Measurements from ENCODE around the gene CCDC3.

CCDC3 gene

GRCh38 chr10:12927896-12928295, 73.6 kb downstream of the CCDC3 start:
- DNase-seq, result no peak
- Histone ChIP-seq H3K23ac (ENCODE audit: low read length) (no peak overlapping the region), H4K5ac (ENCODE audit: low read length) (no peak overlapping the region), H3K27me3 (ENCODE audit: insufficient read depth, low read length, poor library complexity) (no peaks in the 10 kb centered on the region), H3K4me2 (ENCODE audit: low read length) (no peak overlapping the region), H2BK15ac (replicated peaks; ENCODE audit: low read depth) (no peak overlapping the region), H3K4ac (ENCODE audit: low read depth, low read length) (no peak overlapping the region), H3K79me1 (ENCODE audit: low read length) (no peaks in the 10 kb centered on the region), H2BK5ac (ENCODE audit: low read length) (no peak overlapping the region), H3K56ac (ENCODE audit: low read length) (no peak overlapping the region), H3K18ac (ENCODE audit: low read length) (no peak overlapping the region), H3K36me3 (ENCODE audit: control insufficient read depth, insufficient read depth, low read length) (no peaks in the 10 kb centered on the region), H3K27ac (ENCODE audit: low read depth, low read length) (no peak overlapping the region), H3K4me3 (ENCODE audit: low read length) (no peak overlapping the region), H2AK5ac (ENCODE audit: low read length) (no peak overlapping the region), H3K79me2 (ENCODE audit: control insufficient read depth, insufficient read depth, low read length) (no peaks in the 10 kb centered on the region), H3K9ac (ENCODE audit: low read length) (no peak overlapping the region), H2BK120ac (ENCODE audit: low read depth, low read length) (no peak overlapping the region), H3K4me1 (ENCODE audit: control insufficient read depth, low read depth, low read length) (no peaks in the 10 kb centered on the region), H4K8ac (ENCODE audit: low read depth, low read length) (no peak overlapping the region)
- WGBS (ENCODE audit: extremely low coverage, insufficient coverage, low lambda C conversion rate), result no CpG with 5 or more reads among the region's 1 CpG

GRCh38 chr10:12925845-12926244, 75.7 kb downstream of the CCDC3 start:
- Histone ChIP-seq H3K79me1 (ENCODE audit: low read length) (no peaks in the 10 kb centered on the region), H3K23ac (ENCODE audit: low read length) (no peak overlapping the region), H2AK5ac (ENCODE audit: low read length) (no peak overlapping the region), H3K4me3 (ENCODE audit: low read length) (no peak overlapping the region), H3K18ac (ENCODE audit: low read length) (no peak overlapping the region), H3K79me2 (ENCODE audit: control insufficient read depth, insufficient read depth, low read length) (no peaks in the 10 kb centered on the region), H4K5ac (ENCODE audit: low read length) (no peak overlapping the region), H3K4ac (ENCODE audit: low read depth, low read length) (no peak overlapping the region), H2BK15ac (replicated peaks; ENCODE audit: low read depth) (no peak overlapping the region), H2BK120ac (ENCODE audit: low read depth, low read length) (no peak overlapping the region), H3K27ac (ENCODE audit: low read depth, low read length) (no peak overlapping the region), H2BK5ac (ENCODE audit: low read length) (no peak overlapping the region), H4K8ac (ENCODE audit: low read depth, low read length) (no peak overlapping the region), H3K4me2 (ENCODE audit: low read length) (no peak overlapping the region), H3K36me3 (ENCODE audit: control insufficient read depth, insufficient read depth, low read length) (no peaks in the 10 kb centered on the region), H3K56ac (ENCODE audit: low read length) (no peak overlapping the region), H3K27me3 (ENCODE audit: insufficient read depth, low read length, poor library complexity) (no peaks in the 10 kb centered on the region), H3K4me1 (ENCODE audit: control insufficient read depth, low read depth, low read length) (no peaks in the 10 kb centered on the region), H3K9ac (ENCODE audit: low read length) (no peak overlapping the region)
- no CpG with 5 or more reads among the region's 1 CpG for WGBS (ENCODE audit: extremely low coverage, insufficient coverage, low lambda C conversion rate)
- DNase-seq, result no peak

GRCh38 chr10:12924911-12925310, 76.6 kb downstream of the CCDC3 start:
- no CpG with 5 or more reads among the region's 5 CpGs for WGBS (ENCODE audit: extremely low coverage, insufficient coverage, low lambda C conversion rate)
- no peak overlapping the region for H3K27ac ChIP-seq (ENCODE audit: low read depth, low read length)
- H2BK5ac ChIP-seq (ENCODE audit: low read length), result no peak overlapping the region
- no peaks in the 10 kb centered on the region for H3K79me1 ChIP-seq (ENCODE audit: low read length)
- H3K56ac ChIP-seq (ENCODE audit: low read length), result no peak overlapping the region
- no peak overlapping the region for H3K4me3 ChIP-seq (ENCODE audit: low read length)
- no peak overlapping the region for H2AK5ac ChIP-seq (ENCODE audit: low read length)
- H3K27me3 ChIP-seq (ENCODE audit: insufficient read depth, low read length, poor library complexity), result no peaks in the 10 kb centered on the region
- no peak overlapping the region for H3K23ac ChIP-seq (ENCODE audit: low read length)
- H3K36me3 ChIP-seq (ENCODE audit: control insufficient read depth, insufficient read depth, low read length), result no peaks in the 10 kb centered on the region
- no peak overlapping the region for H2BK120ac ChIP-seq (ENCODE audit: low read depth, low read length)
- no peak overlapping the region for H2BK15ac ChIP-seq (replicated peaks; ENCODE audit: low read depth)
- no peak for DNase-seq
- H4K5ac ChIP-seq (ENCODE audit: low read length), result no peak overlapping the region
- H4K8ac ChIP-seq (ENCODE audit: low read depth, low read length), result no peak overlapping the region
- no peak overlapping the region for H3K4me2 ChIP-seq (ENCODE audit: low read length)
- no peak overlapping the region for H3K4ac ChIP-seq (ENCODE audit: low read depth, low read length)
- H3K4me1 ChIP-seq (ENCODE audit: control insufficient read depth, low read depth, low read length), result no peaks in the 10 kb centered on the region
- H3K18ac ChIP-seq (ENCODE audit: low read length), result no peak overlapping the region
- no peaks in the 10 kb centered on the region for H3K79me2 ChIP-seq (ENCODE audit: control insufficient read depth, insufficient read depth, low read length)
- no peak overlapping the region for H3K9ac ChIP-seq (ENCODE audit: low read length)

GRCh38 chr10:12922117-12922900, 79.2 kb downstream of the CCDC3 start:
- Histone ChIP-seq H3K56ac (ENCODE audit: low read length) (no peak overlapping the region), H2BK120ac (ENCODE audit: low read depth, low read length) (no peak overlapping the region), H3K4ac (ENCODE audit: low read depth, low read length) (no peak overlapping the region), H3K79me1 (ENCODE audit: low read length) (no peaks in the 10 kb centered on the region), H3K4me1 (ENCODE audit: control insufficient read depth, low read depth, low read length) (no peaks in the 10 kb centered on the region), H3K23ac (ENCODE audit: low read length) (no peak overlapping the region), H3K4me2 (ENCODE audit: low read length) (no peak overlapping the region), H3K27me3 (ENCODE audit: insufficient read depth, low read length, poor library complexity) (no peaks in the 10 kb centered on the region), H3K18ac (ENCODE audit: low read length) (no peak overlapping the region), H3K9ac (ENCODE audit: low read length) (no peak overlapping the region), H2BK5ac (ENCODE audit: low read length) (no peak overlapping the region), H4K8ac (ENCODE audit: low read depth, low read length) (no peak overlapping the region), H3K27ac (ENCODE audit: low read depth, low read length) (no peak overlapping the region), H3K36me3 (ENCODE audit: control insufficient read depth, insufficient read depth, low read length) (no peaks in the 10 kb centered on the region), H2AK5ac (ENCODE audit: low read length) (no peak overlapping the region), H4K5ac (ENCODE audit: low read length) (no peak overlapping the region), H3K79me2 (ENCODE audit: control insufficient read depth, insufficient read depth, low read length) (no peaks in the 10 kb centered on the region), H2BK15ac (replicated peaks; ENCODE audit: low read depth) (no peak overlapping the region), H3K4me3 (ENCODE audit: low read length) (no peak overlapping the region)
- no CpG with 5 or more reads among the region's 13 CpGs for WGBS (ENCODE audit: extremely low coverage, insufficient coverage, low lambda C conversion rate)
- no peak for DNase-seq

- no CpG with 5 or more reads among the region's 6 CpGs for WGBS (ENCODE audit: extremely low coverage, insufficient coverage, low lambda C conversion rate)
- no peak overlapping the region for H3K23ac ChIP-seq (ENCODE audit: low read length)
- H3K18ac ChIP-seq (ENCODE audit: low read length), result no peak overlapping the region
- no peaks in the 10 kb centered on the region for H3K36me3 ChIP-seq (ENCODE audit: control insufficient read depth, insufficient read depth, low read length)
- H3K79me1 ChIP-seq (ENCODE audit: low read length), result no peaks in the 10 kb centered on the region
- H3K4me3 ChIP-seq (ENCODE audit: low read length), result no peak overlapping the region
- no peak overlapping the region for H3K4me2 ChIP-seq (ENCODE audit: low read length)
- no peak overlapping the region for H4K5ac ChIP-seq (ENCODE audit: low read length)
- H3K27ac ChIP-seq (ENCODE audit: low read depth, low read length), result no peak overlapping the region
- no peak overlapping the region for H3K4ac ChIP-seq (ENCODE audit: low read depth, low read length)
- H3K9ac ChIP-seq (ENCODE audit: low read length), result no peak overlapping the region
- no peaks in the 10 kb centered on the region for H3K4me1 ChIP-seq (ENCODE audit: control insufficient read depth, low read depth, low read length)
- no peaks in the 10 kb centered on the region for H3K79me2 ChIP-seq (ENCODE audit: control insufficient read depth, insufficient read depth, low read length)
- H2AK5ac ChIP-seq (ENCODE audit: low read length), result no peak overlapping the region
- no peak overlapping the region for H4K8ac ChIP-seq (ENCODE audit: low read depth, low read length)
- no peak overlapping the region for H2BK120ac ChIP-seq (ENCODE audit: low read depth, low read length)
- no peaks in the 10 kb centered on the region for H3K27me3 ChIP-seq (ENCODE audit: insufficient read depth, low read length, poor library complexity)
- H2BK5ac ChIP-seq (ENCODE audit: low read length), result no peak overlapping the region
- H2BK15ac ChIP-seq (replicated peaks; ENCODE audit: low read depth), result no peak overlapping the region
- DNase-seq, result no peak
- H3K56ac ChIP-seq (ENCODE audit: low read length), result no peak overlapping the region
Observed at GRCh38 chr10:12921163-12921562, 80.3 kb downstream of the CCDC3 start.

- Histone ChIP-seq H3K36me3 (ENCODE audit: control insufficient read depth, insufficient read depth, low read length) (no peaks in the 10 kb centered on the region), H2BK5ac (ENCODE audit: low read length) (no peak overlapping the region), H3K56ac (ENCODE audit: low read length) (no peak overlapping the region), H2BK120ac (ENCODE audit: low read depth, low read length) (no peak overlapping the region), H3K4me3 (ENCODE audit: low read length) (no peak overlapping the region), H3K79me1 (ENCODE audit: low read length) (no peaks in the 10 kb centered on the region), H4K8ac (ENCODE audit: low read depth, low read length) (no peak overlapping the region), H3K4ac (ENCODE audit: low read depth, low read length) (no peak overlapping the region), H3K18ac (ENCODE audit: low read length) (no peak overlapping the region), H2BK15ac (replicated peaks; ENCODE audit: low read depth) (no peak overlapping the region), H3K4me2 (ENCODE audit: low read length) (no peak overlapping the region), H3K23ac (ENCODE audit: low read length) (no peak overlapping the region), H3K79me2 (ENCODE audit: control insufficient read depth, insufficient read depth, low read length) (no peaks in the 10 kb centered on the region), H2AK5ac (ENCODE audit: low read length) (no peak overlapping the region), H3K27me3 (ENCODE audit: insufficient read depth, low read length, poor library complexity) (no peaks in the 10 kb centered on the region), H3K9ac (ENCODE audit: low read length) (no peak overlapping the region), H3K4me1 (ENCODE audit: control insufficient read depth, low read depth, low read length) (no peaks in the 10 kb centered on the region), H3K27ac (ENCODE audit: low read depth, low read length) (no peak overlapping the region), H4K5ac (ENCODE audit: low read length) (no peak overlapping the region)
- no peak for DNase-seq
- whole genome bisulfite sequencing (ENCODE audit: extremely low coverage, insufficient coverage, low lambda C conversion rate), result no CpG with 5 or more reads among the region's 6 CpGs
Observed at GRCh38 chr10:12919574-12919973, 81.9 kb downstream of the CCDC3 start.
